PC-9 (cell line): ENCODE measurements around the gene FBRSL1.

Source experiments
- CTCF ChIP-seq: fragments of 200-600 bp; sonication (generic); conservative IDR thresholded peaks from 2 replicates; pipeline ENCODE4 v1.6.1; 2017; ENCODE audit warnings: mixed run types, antibody characterized with exemption, mild to moderate bottlenecking, moderate library complexity
- EZH2 ChIP-seq: fragments of 200-600 bp; sonication (generic); IDR thresholded peaks from 2 replicates; pipeline ENCODE4 v1.8.0; 2017; ENCODE audit warnings: antibody characterized with exemption, low read depth

GRCh38 chr12:132551641-132552031 lies 61.7 kb downstream of the FBRSL1 start:
- TF ChIP-seq CTCF (no peak), EZH2 (no peak)
